GM18858 (cell line): ENCODE data around the gene EPS15.
"Not testable (repeated sequence)": the region's sequence is repeated elsewhere in the genome, so short reads cannot be mapped to it uniquely, and the experiment has no call there.

Experiments used
- ATAC-seq: cut with Tn5 transposase; IDR thresholded peaks from one replicate; pipeline ENCODE4 v1.9.1; 2021; ENCODE audit not compliant: unreplicated experiment

EPS15 gene

DNA sequence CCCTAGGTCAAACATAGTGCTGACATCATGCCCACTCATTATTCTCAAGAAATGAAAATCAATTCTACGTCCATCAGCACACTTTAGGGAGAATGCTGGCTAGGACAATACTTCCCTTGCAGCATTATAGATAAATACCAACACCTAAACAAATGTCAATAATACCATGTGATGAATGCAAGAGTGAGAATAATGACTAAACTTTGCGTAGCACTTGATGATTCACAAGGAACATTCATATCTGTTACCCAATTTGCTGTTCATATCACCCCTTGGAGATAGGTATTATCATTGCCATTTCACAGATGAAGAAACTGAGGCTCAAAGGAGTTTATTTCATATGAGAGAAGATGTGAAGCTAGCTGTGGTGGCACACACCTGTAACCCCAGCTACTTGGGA is 24.8 kb upstream of the EPS15 start:
- no peak for ATAC-seq

DNA sequence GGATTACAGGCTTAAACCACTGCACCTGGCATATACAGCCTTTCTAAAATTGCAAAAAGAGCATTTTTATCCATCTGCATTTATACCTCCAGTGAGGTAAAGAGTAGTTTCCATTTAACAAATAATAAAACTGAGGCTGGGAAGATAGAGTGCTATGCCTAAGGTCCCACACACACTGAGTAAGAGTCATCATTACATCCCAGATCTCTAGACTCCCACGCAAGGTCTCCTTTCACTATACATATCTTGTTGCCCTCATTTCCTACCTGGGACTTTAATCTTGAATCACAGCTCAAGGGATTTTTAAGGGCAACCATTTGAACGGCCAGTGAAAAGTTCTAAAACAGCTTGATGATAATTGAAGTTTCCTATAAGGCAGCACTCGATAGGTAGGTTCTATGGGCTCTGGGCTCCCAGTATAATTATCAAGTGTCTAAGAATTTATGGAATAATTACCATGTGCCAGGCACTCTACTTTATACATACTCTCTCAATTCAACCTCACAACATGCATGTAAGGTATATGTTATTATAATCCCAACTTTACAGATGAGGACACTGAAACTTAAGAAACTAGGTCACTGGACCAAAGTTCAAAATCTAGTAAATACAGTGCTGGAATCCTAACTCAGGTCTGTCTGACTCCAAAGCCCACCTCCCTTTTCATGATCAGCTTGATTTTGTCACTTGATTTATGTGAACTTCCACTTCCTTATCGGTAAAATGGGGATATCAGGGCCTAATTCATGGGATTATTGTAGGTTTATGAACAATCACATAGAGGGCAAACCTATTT is 23.3 kb upstream of the EPS15 start:
- ATAC-seq = no peak

DNA sequence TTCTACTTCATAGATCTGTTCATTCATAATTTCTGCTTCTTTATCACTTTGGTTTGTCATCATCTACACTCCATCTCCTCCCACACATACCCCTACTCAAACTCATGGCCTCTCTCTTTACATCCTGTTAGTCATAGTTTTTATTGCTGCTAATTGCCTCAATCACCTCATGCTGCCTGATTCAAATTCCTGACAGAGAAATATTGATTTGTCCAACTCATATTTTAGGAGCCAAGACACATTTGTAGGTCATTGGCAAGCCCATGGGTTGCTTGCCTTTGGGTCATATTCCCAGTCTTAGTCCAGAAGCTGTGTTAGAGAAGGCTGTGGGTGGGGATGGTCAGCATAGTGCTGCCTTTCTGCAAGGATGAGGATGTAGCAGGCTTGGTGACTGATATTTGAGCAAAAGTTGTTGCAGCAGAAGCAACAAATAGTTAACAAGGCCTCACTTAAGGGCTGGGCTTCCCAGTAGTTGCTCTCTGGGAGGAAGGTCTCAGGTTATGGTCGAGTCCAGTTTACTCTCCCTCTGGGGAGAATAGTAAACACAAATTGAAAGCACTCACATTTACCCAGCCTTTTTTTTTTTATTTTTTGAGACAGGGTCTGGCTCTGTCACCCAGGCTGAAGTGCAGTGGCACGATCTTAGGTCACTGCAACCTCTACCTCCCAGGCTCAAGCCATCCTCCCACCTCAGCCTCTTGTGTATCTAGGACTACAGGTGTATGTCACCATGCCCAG is 22.4 kb upstream of the EPS15 start:
- no peak for ATAC-seq

DNA sequence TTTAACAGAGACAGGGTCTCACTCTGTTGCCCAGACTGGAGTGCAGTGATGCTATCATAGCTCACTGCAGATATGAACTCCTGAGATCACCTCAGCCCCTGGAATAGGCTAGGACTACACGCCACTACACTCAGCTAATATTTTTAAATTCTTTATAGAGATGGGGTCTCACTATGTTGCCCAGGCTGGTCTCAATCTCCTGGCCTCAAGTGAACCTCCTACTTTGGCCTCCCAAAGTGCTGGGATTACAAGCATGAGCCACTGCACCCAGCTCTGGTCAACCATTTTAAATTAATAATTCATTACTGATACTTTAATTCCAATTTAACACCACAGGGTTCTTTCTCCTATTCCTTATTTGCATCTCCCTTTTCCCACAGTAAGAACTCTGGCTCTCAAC is 18.5 kb upstream of the EPS15 start:
- no peak for ATAC-seq

GRCh38 chr1:51535006-51535592 is 16.0 kb upstream of the EPS15 start:
- ATAC-seq = no peak

DNA sequence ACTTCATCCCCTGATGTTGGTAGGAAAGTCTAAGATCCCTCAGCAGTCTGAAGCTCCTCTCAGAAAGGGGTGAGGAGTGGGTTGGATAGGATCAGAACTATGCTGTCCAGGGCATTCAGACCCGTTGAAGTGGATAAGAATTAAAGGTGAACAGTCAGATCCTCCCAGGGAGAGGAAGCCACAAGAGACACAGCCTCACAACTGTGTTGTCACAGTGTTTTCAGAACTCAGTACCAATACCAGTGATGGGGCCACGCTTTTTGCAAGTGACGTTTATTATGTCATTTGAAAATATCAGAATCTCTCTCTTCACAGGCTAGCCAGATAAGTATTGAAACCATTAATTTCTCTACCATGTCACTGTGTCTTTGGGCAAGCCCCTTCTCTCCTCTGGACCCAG is 15.4 kb upstream of the EPS15 start:
- ATAC-seq = no peak

- no peak for ATAC-seq
Observed at GRCh38 chr1:51532853-51533252, 13.8 kb upstream of the EPS15 start.

DNA sequence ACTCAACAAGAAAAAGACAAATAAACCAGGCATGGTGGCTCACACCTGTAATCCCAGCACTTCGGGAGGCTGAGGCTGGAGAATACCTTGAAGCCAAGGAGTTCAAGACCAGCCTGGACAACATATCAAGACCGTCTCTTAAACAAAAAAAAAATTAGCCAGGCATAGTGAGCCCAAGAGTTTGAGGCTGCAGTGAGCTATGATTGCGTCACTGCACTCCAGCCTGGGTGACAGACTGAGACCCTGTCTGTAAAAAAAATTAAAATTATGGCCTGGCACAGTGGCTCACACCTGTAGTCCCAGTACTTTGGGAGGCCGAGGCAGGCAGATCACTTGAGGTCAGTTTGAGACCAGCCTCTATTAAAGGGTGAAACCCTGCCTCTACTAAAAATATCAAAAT is 11.4 kb upstream of the EPS15 start:
- not testable (repeated sequence) for ATAC-seq

DNA sequence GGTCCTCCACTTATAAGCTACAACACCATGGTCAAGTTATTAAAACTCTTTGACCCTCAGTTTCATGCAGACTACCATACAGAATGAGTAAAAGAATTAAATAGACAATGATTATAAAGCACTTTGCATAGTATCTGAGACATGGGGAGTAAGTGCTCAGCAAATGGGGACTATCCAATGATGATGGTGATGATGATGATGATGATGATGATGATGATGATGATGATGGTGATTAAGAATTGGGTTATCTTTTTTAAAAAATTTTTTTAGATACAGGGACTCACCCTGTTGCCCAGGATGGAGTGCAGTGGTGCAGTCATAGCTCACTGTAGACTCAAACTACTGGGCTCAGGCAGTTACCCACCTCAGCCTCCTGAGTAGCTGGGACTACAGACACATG is 8.1 kb upstream of the EPS15 start:
- ATAC-seq = no peak

- ATAC-seq = peak; percentile 68
Observed at GRCh38 chr1:51526248-51526647, 7.2 kb upstream of the EPS15 start.

- ATAC-seq = no peak
Observed at GRCh38 chr1:51525295-51525694, 6.2 kb upstream of the EPS15 start.

- no peak for ATAC-seq
Observed at GRCh38 chr1:51524817-51525216, 5.8 kb upstream of the EPS15 start.

DNA sequence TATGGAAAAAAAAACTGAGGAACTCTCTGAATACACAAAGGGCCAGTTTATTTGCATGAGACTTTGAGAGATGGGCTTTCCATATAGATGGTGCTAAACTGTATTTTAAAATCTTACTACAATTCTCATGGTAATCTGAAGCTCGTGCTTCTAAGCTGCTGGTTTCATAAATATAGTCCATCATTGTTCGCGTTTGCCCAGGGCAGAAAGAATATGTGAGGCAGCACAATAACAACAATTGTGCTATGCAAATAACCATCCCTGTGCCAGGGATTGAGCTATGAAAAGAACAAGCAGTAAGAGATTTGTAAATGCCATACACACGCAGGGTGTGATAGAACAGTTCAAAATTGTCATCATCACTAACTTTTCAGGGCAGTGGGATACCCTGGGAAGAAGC is 4.9 kb upstream of the EPS15 start:
- ATAC-seq = no peak

- ATAC-seq = no peak
Observed at GRCh38 chr1:51520700-51521248, 1.7 kb upstream of the EPS15 start.

DNA sequence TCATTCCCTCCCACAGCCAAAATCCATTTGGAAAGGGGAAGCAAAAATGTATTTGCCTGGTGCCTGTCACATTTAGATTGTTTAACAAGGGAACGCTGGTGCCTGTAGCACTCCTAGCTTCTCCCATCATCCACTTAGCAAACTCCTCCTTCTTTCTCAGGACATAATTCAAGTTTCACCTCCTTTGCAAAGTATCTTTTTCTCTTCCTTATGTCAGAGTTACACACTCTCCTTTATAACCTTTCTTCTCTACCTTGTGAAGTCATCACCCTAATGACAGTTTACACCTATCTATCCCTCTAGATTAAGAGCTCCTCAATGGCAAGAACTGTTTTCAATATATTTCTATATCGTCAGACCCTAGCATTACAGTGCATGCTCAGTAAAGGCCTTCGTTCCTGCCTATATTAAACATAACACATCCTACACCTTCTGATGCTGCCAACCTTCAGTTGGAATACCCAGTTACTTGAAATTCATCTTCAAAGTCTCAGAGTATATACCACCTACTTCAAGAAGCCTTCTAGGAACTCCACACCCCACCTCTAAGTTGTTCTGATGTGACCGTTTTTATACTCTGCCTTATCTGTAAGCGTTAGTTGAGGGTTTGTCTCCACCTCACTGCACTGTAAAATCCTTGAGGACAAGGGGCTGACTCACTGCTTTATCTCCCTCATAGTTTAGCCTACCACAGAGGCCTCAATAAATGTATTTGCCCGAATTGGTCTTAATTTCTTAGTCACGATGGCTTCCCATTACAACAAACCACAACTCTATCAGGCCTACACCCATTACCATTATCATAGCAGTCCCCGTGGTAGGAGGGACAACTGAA is 1.0 kb upstream of the EPS15 start:
- ATAC-seq = no peak

- ATAC-seq = no peak
Observed at GRCh38 chr1:51518586-51519047, 449 bp downstream of the EPS15 start.

DNA sequence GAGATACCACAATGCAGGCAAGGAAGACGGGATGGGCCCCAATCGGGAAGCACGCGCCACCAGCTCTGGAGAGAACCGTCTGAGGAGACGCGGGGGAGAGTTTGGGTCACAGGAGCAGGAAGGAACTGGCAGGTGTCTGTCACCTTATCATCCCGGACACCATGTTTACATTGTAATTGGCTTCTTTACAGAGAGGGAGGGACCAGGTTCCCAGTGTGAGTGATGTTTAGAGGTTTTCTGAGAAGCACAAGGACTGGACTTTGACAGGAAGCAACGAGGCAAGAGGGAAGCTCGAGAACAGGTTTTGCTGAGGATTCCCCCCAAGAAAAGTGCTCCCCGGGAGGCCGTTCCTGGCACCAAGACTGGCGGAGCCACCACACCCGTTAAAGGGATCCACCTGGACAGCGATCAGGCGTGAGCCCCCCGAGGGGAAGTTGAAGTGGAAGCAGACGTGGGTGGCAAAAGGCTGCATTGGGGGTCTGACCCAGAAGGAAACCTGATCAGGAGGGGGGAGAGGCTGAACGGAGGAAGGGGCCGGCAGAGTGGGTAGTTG is 957 bp downstream of the EPS15 start:
- peak; percentile 33 for ATAC-seq

DNA sequence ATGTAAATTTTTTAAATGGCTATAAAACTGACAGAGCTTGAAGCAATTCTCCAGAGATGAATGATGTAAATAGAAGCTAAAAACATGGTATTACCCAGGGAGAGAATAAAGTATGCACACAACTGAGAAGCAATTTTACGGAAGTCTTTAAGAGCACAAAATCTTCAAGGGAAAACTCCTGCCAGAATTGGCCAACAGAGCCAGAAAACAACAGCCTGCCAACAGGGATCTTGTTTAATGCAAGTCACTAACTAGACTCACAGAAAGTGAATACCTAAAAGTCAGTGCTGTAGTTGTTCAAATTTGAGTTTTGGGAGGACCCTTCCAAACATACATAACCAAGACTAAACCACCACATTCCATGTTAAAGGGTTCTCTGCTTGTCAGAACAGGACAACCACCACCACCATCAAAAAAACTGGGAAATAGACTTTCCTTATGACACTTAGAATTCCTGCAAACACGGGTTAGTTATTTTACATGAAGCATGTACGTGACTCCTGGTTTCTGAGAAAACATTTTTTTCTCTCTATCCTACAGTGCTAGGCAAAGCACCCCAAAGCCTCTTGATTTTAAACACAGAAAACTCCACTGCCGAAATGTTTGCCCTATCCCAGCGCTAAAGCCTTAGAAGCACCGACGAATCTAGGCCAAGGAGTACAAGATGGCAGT is 1.6 kb downstream of the EPS15 start:
- ATAC-seq = no peak

- no peak for ATAC-seq
Observed at GRCh38 chr1:51516649-51517158, 2.4 kb downstream of the EPS15 start.
